HepG2 (cell line): ENCODE measurements around the gene COL18A1. TPM values are rescaled to one million over a fixed set of nuclear protein-coding genes. Genes with fewer than 3 reads are reported as not detected.

Source experiments
- BCL6 ChIP-seq: IDR thresholded peaks from 2 replicates; pipeline ENCODE4 v1.6.1; 2016; ENCODE audit warnings: missing genetic modification reagents, missing compliant biosample characterization
- CENPX ChIP-seq: sonication (generic); formaldehyde crosslinking; IDR thresholded peaks from 2 replicates; pipeline ENCODE4 v1.9.0; 2021; ENCODE audit warnings: mild to moderate bottlenecking, missing genetic modification reagents, moderate library complexity
- KMT2A ChIP-seq: sonication (generic); formaldehyde crosslinking; IDR thresholded peaks from 2 replicates; pipeline ENCODE4 v1.4.0; 2020; ENCODE audit warnings: missing genetic modification reagents
- LBX2 ChIP-seq: sonication (generic); formaldehyde crosslinking; IDR thresholded peaks from 2 replicates; pipeline ENCODE4 v1.5.0; 2020; ENCODE audit warnings: missing genetic modification reagents, mild to moderate bottlenecking, borderline replicate concordance
- PAX8 ChIP-seq: sonication (generic); formaldehyde crosslinking; IDR thresholded peaks from 2 replicates; pipeline ENCODE4 v1.8.0; 2022; ENCODE audit warnings: mild to moderate bottlenecking, missing genetic modification reagents, borderline replicate concordance
- RAD21 ChIP-seq: fragments of 450-650 bp; formaldehyde crosslinking; IDR thresholded peaks from 2 replicates; pipeline ENCODE4 v1.5.0; 2020; ENCODE audit warnings: mild to moderate bottlenecking
- RBFOX2 ChIP-seq: fragments of 200-400 bp; formaldehyde crosslinking; IDR thresholded peaks from 2 replicates; pipeline ENCODE4 v1.6.1; 2017; ENCODE audit warnings: low read depth, mild to moderate bottlenecking, low read length
- SMAD3 ChIP-seq: sonication (generic); formaldehyde crosslinking; IDR thresholded peaks from 2 replicates; pipeline ENCODE4 v1.4.0; 2020; ENCODE audit warnings: missing genetic modification reagents
- TIGD3 ChIP-seq: sonication (generic); formaldehyde crosslinking; IDR thresholded peaks from 2 replicates; pipeline ENCODE4 v1.5.1; 2020; ENCODE audit warnings: mild to moderate bottlenecking, missing genetic modification reagents, borderline replicate concordance
- TSC22D2 ChIP-seq: sonication (generic); formaldehyde crosslinking; IDR thresholded peaks from 2 replicates; pipeline ENCODE4 v1.5.1; 2020; ENCODE audit warnings: missing genetic modification reagents, mild to moderate bottlenecking, borderline replicate concordance
- ZMYM2 ChIP-seq: sonication (generic); formaldehyde crosslinking; IDR thresholded peaks from 2 replicates; pipeline ENCODE4 v1.8.0; 2022; ENCODE audit warnings: mild to moderate bottlenecking, missing genetic modification reagents
- ZNF597 ChIP-seq: sonication (generic); formaldehyde crosslinking; IDR thresholded peaks from 2 replicates; pipeline ENCODE4 v1.5.0; 2020; ENCODE audit warnings: missing genetic modification reagents
- polyA plus RNA-seq, 8 experiments: library from polyadenylated mRNA; depleted of rRNA in 3 of 8; stranded (reverse) in 7 of 8; unstranded in 1 of 8; fragments of >200 nt; fragmentation: Illumina TruSeq in 4 of 8; extraction: Trizol in 4 of 8; gene quantifications; 2 replicates each; pipeline versions ENCODE4 v1.2.1 to v1.2.3, GENCODE V29; 2011 to 2016; ENCODE audit warnings: low read depth in 4 of 8, missing spikeins in 1 of 8, mixed read lengths in 1 of 8; ENCODE audit not compliant: insufficient read depth in 1 of 8
- total RNA-seq, 5 experiments: library from RNA; depleted of rRNA; stranded (reverse); fragments of >200 nt; fragmentation: Illumina TruSeq; extraction: Trizol; gene quantifications; 2 replicates each; pipeline ENCODE4 v1.2.3, GENCODE V29; 2016; ENCODE audit warnings: low read depth in 1 of 5
- TF ChIP-seq, protein P1 (sequence below): sonication (generic); formaldehyde crosslinking; IDR thresholded peaks from 2 replicates; pipeline ENCODE4 v1.5.0; 2020; ENCODE audit warnings: mild to moderate bottlenecking, missing genetic modification reagents, borderline replicate concordance
- TF ChIP-seq, protein P2 (sequence below): sonication (generic); formaldehyde crosslinking; IDR thresholded peaks from 2 replicates; pipeline ENCODE4 v1.5.0; 2020; ENCODE audit warnings: missing genetic modification reagents
- TF ChIP-seq, protein P3 (sequence below): sonication (generic); formaldehyde crosslinking; IDR thresholded peaks from 2 replicates; pipeline ENCODE4 v1.5.1; 2020; ENCODE audit warnings: mild to moderate bottlenecking, missing genetic modification reagents, moderate library complexity

Gene COL18A1
- total and polyA plus RNA-seq, 2 of the 13 experiments (the other 11 are each of a cell fraction or from before 2014, with no cell fraction given) = 79.0 to 102 TPM

GRCh38 chr21:45406801-45407628 is 2.0 kb downstream of the COL18A1 start (continued):
- TF ChIP-seq, protein P1, sequence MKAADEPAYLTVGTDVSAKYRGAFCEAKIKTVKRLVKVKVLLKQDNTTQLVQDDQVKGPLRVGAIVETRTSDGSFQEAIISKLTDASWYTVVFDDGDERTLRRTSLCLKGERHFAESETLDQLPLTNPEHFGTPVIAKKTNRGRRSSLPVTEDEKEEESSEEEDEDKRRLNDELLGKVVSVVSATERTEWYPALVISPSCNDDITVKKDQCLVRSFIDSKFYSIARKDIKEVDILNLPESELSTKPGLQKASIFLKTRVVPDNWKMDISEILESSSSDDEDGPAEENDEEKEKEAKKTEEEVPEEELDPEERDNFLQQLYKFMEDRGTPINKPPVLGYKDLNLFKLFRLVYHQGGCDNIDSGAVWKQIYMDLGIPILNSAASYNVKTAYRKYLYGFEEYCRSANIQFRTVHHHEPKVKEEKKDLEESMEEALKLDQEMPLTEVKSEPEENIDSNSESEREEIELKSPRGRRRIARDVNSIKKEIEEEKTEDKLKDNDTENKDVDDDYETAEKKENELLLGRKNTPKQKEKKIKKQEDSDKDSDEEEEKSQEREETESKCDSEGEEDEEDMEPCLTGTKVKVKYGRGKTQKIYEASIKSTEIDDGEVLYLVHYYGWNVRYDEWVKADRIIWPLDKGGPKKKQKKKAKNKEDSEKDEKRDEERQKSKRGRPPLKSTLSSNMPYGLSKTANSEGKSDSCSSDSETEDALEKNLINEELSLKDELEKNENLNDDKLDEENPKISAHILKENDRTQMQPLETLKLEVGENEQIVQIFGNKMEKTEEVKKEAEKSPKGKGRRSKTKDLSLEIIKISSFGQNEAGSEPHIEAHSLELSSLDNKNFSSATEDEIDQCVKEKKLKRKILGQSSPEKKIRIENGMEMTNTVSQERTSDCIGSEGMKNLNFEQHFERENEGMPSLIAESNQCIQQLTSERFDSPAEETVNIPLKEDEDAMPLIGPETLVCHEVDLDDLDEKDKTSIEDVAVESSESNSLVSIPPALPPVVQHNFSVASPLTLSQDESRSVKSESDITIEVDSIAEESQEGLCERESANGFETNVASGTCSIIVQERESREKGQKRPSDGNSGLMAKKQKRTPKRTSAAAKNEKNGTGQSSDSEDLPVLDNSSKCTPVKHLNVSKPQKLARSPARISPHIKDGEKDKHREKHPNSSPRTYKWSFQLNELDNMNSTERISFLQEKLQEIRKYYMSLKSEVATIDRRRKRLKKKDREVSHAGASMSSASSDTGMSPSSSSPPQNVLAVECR (CRISPR knock-in tag) = no peak
- TF ChIP-seq RAD21 (CRISPR knock-in tag) = no peak
- no peak for TF ChIP-seq ZNF597 (CRISPR knock-in tag)
- no peak for TF ChIP-seq PAX8
- 0 out of 2 replicates have a peak, but pooled peaks have one; percentile 46 for TF ChIP-seq TSC22D2 (CRISPR knock-in tag)
- TF ChIP-seq LBX2 (CRISPR knock-in tag) = no peak
- TF ChIP-seq, protein P2, sequence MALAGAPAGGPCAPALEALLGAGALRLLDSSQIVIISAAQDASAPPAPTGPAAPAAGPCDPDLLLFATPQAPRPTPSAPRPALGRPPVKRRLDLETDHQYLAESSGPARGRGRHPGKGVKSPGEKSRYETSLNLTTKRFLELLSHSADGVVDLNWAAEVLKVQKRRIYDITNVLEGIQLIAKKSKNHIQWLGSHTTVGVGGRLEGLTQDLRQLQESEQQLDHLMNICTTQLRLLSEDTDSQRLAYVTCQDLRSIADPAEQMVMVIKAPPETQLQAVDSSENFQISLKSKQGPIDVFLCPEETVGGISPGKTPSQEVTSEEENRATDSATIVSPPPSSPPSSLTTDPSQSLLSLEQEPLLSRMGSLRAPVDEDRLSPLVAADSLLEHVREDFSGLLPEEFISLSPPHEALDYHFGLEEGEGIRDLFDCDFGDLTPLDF (CRISPR knock-in tag) = no peak
- TF ChIP-seq CENPX (CRISPR knock-in tag) = no peak
- 0 out of 2 replicates have a peak, but pooled peaks have one; percentile 36 for TF ChIP-seq SMAD3 (CRISPR knock-in tag)
- TF ChIP-seq RBFOX2 = no peak
- TF ChIP-seq TIGD3 = no peak
- no peak for TF ChIP-seq ZMYM2 (CRISPR knock-in tag)
- TF ChIP-seq, protein P3, sequence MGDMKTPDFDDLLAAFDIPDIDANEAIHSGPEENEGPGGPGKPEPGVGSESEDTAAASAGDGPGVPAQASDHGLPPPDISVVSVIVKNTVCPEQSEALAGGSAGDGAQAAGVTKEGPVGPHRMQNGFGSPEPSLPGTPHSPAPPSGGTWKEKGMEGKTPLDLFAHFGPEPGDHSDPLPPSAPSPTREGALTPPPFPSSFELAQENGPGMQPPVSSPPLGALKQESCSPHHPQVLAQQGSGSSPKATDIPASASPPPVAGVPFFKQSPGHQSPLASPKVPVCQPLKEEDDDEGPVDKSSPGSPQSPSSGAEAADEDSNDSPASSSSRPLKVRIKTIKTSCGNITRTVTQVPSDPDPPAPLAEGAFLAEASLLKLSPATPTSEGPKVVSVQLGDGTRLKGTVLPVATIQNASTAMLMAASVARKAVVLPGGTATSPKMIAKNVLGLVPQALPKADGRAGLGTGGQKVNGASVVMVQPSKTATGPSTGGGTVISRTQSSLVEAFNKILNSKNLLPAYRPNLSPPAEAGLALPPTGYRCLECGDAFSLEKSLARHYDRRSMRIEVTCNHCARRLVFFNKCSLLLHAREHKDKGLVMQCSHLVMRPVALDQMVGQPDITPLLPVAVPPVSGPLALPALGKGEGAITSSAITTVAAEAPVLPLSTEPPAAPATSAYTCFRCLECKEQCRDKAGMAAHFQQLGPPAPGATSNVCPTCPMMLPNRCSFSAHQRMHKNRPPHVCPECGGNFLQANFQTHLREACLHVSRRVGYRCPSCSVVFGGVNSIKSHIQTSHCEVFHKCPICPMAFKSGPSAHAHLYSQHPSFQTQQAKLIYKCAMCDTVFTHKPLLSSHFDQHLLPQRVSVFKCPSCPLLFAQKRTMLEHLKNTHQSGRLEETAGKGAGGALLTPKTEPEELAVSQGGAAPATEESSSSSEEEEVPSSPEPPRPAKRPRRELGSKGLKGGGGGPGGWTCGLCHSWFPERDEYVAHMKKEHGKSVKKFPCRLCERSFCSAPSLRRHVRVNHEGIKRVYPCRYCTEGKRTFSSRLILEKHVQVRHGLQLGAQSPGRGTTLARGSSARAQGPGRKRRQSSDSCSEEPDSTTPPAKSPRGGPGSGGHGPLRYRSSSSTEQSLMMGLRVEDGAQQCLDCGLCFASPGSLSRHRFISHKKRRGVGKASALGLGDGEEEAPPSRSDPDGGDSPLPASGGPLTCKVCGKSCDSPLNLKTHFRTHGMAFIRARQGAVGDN (CRISPR knock-in tag) = peak; percentile 46; the same call in 1 of the 2 replicates
- peak; percentile 29; the same call in 1 of the 2 replicates for TF ChIP-seq KMT2A
- 0 out of 2 replicates have a peak, but pooled peaks have one; percentile 18 for TF ChIP-seq BCL6
